Neural cell (in vitro differentiated cells): Measurements from ENCODE around the gene HOXC5. TPM values are rescaled to one million over a fixed set of nuclear protein-coding genes. Genes with fewer than 3 reads are reported as not detected.
"Not testable (repeated sequence)": the region's sequence is repeated elsewhere in the genome, so short reads cannot be mapped to it uniquely, and the experiment has no call there.

ENCODE experiments used
- H2AFZ ChIP-seq: fragments of 200-600, 300-800 bp; sonication (generic), shearing (Covaris generic); 2 replicates; pipeline ENCODE4 v1.6.0; 2014; ENCODE audit warnings: low read depth, mild to moderate bottlenecking, antibody characterized with exemption, low read length, moderate library complexity
- H3F3A ChIP-seq: fragments of 200-600 bp; shearing (Covaris generic); 2 replicates; pipeline ENCODE4 v1.6.1; 2016; ENCODE audit warnings: mild to moderate bottlenecking, moderate library complexity, mixed read lengths, antibody characterized with exemption, low read length; ENCODE audit not compliant: insufficient read depth, poor library complexity, severe bottlenecking
- H3K27ac ChIP-seq: fragments of 200-600, 300-800 bp; sonication (generic), shearing (Covaris generic); 2 replicates; pipeline ENCODE4 v1.5.1; 2014; ENCODE audit warnings: mild to moderate bottlenecking, low read length, moderate library complexity
- H3K27me3 ChIP-seq: fragments of 300-800, 200-600 bp; sonication (generic), shearing (Covaris generic); 2 replicates; pipeline ENCODE4 v1.6.0; 2014; ENCODE audit warnings: mild to moderate bottlenecking, low read depth, low read length, moderate library complexity; ENCODE audit not compliant: insufficient read depth
- H3K36me3 ChIP-seq: fragments of 300-800, 200-600 bp; sonication (generic), shearing (Covaris generic); 2 replicates; pipeline ENCODE4 v1.5.1; 2014; ENCODE audit warnings: mild to moderate bottlenecking, antibody characterized with exemption, low read length, moderate library complexity; ENCODE audit not compliant: insufficient read depth
- H3K4me2 ChIP-seq: fragments of 300-800, 200-600 bp; sonication (generic), shearing (Covaris generic); 2 replicates; pipeline ENCODE4 v1.6.0; 2014; ENCODE audit warnings: mild to moderate bottlenecking, low read length
- H3K4me3 ChIP-seq: fragments of 300-800, 200-600 bp; sonication (generic), shearing (Covaris generic); 2 replicates; pipeline ENCODE4 v1.5.1; 2014; ENCODE audit warnings: mild to moderate bottlenecking, low read length, moderate library complexity
- H3K79me2 ChIP-seq: fragments of 200-600 bp; shearing (Covaris generic); replicated peaks from 2 replicates; pipeline ENCODE4 v1.6.0; 2014; ENCODE audit warnings: mild to moderate bottlenecking, low read length, moderate library complexity; ENCODE audit not compliant: insufficient read depth
- H3K9ac ChIP-seq: fragments of 300-800, 200-600 bp; sonication (generic), shearing (Covaris generic); 2 replicates; pipeline ENCODE4 v1.6.1; 2016; ENCODE audit warnings: mild to moderate bottlenecking, low read length, mixed read lengths
- H3K9me2 ChIP-seq: fragments of 200-600 bp; shearing (Covaris generic); 2 replicates; pipeline ENCODE4 v1.6.1; 2016; ENCODE audit warnings: mild to moderate bottlenecking, low read length, mixed read lengths; ENCODE audit not compliant: insufficient read depth
- H3K9me3 ChIP-seq: fragments of 200-600, 300-800 bp; sonication (generic), shearing (Covaris generic); 2 replicates; pipeline ENCODE4 v1.6.1; 2016; ENCODE audit warnings: mild to moderate bottlenecking, mixed run types, low read length, moderate library complexity, mixed read lengths
- H4K20me1 ChIP-seq: fragments of 200-600 bp; shearing (Covaris generic); 2 replicates; pipeline ENCODE4 v1.6.1; 2016; ENCODE audit warnings: mild to moderate bottlenecking, mixed run types; ENCODE audit not compliant: insufficient read depth
- CTCF ChIP-seq: fragments of 450-650 bp; IDR thresholded peaks from 2 replicates; pipeline ENCODE4 v1.5.1; 2014; ENCODE audit warnings: antibody characterized with exemption, mild to moderate bottlenecking, moderate library complexity; ENCODE audit not compliant: poor library complexity, severe bottlenecking
- EP300 ChIP-seq: fragments of 450-650 bp; conservative IDR thresholded peaks from 2 replicates; pipeline ENCODE4 v1.6.1; 2014; ENCODE audit warnings: antibody characterized with exemption, mild to moderate bottlenecking, moderate library complexity; ENCODE audit not compliant: poor library complexity, severe bottlenecking
- EZH2 ChIP-seq: fragments of 200-600, 300-800 bp; shearing (Covaris generic), sonication (generic); IDR thresholded peaks from 2 replicates; pipeline ENCODE4 v1.6.1; 2014; ENCODE audit warnings: antibody characterized with exemption, low read length, borderline replicate concordance, mild to moderate bottlenecking; ENCODE audit not compliant: insufficient read depth, poor library complexity, severe bottlenecking
- MXI1 ChIP-seq: fragments of 450-650 bp; conservative IDR thresholded peaks from 2 replicates; pipeline ENCODE4 v1.6.1; 2014; ENCODE audit warnings: antibody characterized with exemption, mild to moderate bottlenecking; ENCODE audit not compliant: poor library complexity, severe bottlenecking
- POLR2AphosphoS5 ChIP-seq: IDR thresholded peaks from 2 replicates; pipeline ENCODE4 v1.6.1; 2012
- RAD21 ChIP-seq: fragments of 450-650 bp; conservative IDR thresholded peaks from 2 replicates; pipeline ENCODE4 v1.6.1; 2014; ENCODE audit warnings: antibody characterized with exemption, mild to moderate bottlenecking, moderate library complexity
- polyA plus RNA-seq: library from polyadenylated mRNA; depleted of rRNA; stranded (reverse); fragments of >200 nt; gene quantifications from 2 replicates; pipeline ENCODE4 v1.2.3, GENCODE V29; 2014
- small RNA-seq, 3 experiments: library from RNA; depleted of rRNA; stranded (forward); fragments of <200 nt; gene quantifications; one replicate each; pipeline ENCODE3, GENCODE V24; 2012

The HOXC5 gene
- polyA plus RNA-seq, 1 donor from 2014 or later = not detected

GRCh38 chr12:54081581-54082396, 48.9 kb downstream of the HOXC5 start:
- H3K9ac ChIP-seq, H3K79me2 ChIP-seq, H4K20me1 ChIP-seq, H3K27ac ChIP-seq, H2AFZ ChIP-seq, H3F3A ChIP-seq, H3K4me3 ChIP-seq, H3K36me3 ChIP-seq, H3K9me2 ChIP-seq, H3K4me2 ChIP-seq, H3K9me3 ChIP-seq: not testable (repeated sequence)
- peaks cover 78% of the 10 kb centered on the region for H3K27me3 ChIP-seq

GRCh38 chr12:54082397-54082892, 49.6 kb downstream of the HOXC5 start:
- no peaks in the 10 kb centered on the region for H3K9me2 ChIP-seq
- H3K79me2 ChIP-seq = no peaks in the 10 kb centered on the region
- TF ChIP-seq POLR2AphosphoS5 (peak; percentile 34), EP300 (no peak), CTCF (no peak), EZH2 (no peak), MXI1 (no peak), RAD21 (no peak)
- H3K27ac ChIP-seq = no peak overlapping the region
- no peaks in the 10 kb centered on the region for H4K20me1 ChIP-seq
- no peaks in the 10 kb centered on the region for H3K36me3 ChIP-seq
- no peak overlapping the region for H3K9ac ChIP-seq
- no peak overlapping the region for H3K4me3 ChIP-seq
- H3K4me2 ChIP-seq = no peak overlapping the region
- no peaks in the 10 kb centered on the region for H3F3A ChIP-seq
- H3K27me3 ChIP-seq = peaks cover 72% of the 10 kb centered on the region
- H2AFZ ChIP-seq = no peak overlapping the region
- no peaks in the 10 kb centered on the region for H3K9me3 ChIP-seq

Small RNAs within 50 kb of the gene (small RNA-seq; reads per million reads assigned to genes)
- 0 reads per million in 3 experiments for gene HOXC5
- gene MIR196A2 = 0 to 0.03 (median 0) reads per million in 3 experiments
- 0 reads per million in 3 experiments for gene MIR615

Other genes with a start within 250 kb of the HOXC5 start
- not detected in 2 replicates for gene HOXC13, start 94.2 kb upstream of the HOXC5 start, polyA plus RNA-seq
- gene HOXC12, start 78.1 kb upstream of the HOXC5 start, polyA plus RNA-seq = not detected in 2 replicates
- gene HOXC11, start 59.9 kb upstream of the HOXC5 start, polyA plus RNA-seq = not detected in 2 replicates
- gene HOTAIR, start 58.1 kb upstream of the HOXC5 start, polyA plus RNA-seq = not detected in 2 replicates
- not detected in 2 replicates for gene HOXC10, start 47.9 kb upstream of the HOXC5 start, polyA plus RNA-seq
- not detected in 2 replicates for gene HOXC9, start 32.9 kb upstream of the HOXC5 start, polyA plus RNA-seq
- not detected in 2 replicates for gene HOXC8, start 24.1 kb upstream of the HOXC5 start, polyA plus RNA-seq
- not detected in 2 replicates for gene HOXC6, start 4.6 kb upstream of the HOXC5 start, polyA plus RNA-seq
- gene HOXC4, start 20.8 kb downstream of the HOXC5 start, polyA plus RNA-seq = not detected in 2 replicates
- gene SMUG1, start 155.9 kb downstream of the HOXC5 start, polyA plus RNA-seq = 57.8 and 76.6 TPM in 2 replicates
- 57.1 and 64.0 TPM in 2 replicates for gene CBX5, start 247.1 kb downstream of the HOXC5 start, polyA plus RNA-seq
- gene HNRNPA1, start 247.7 kb downstream of the HOXC5 start, polyA plus RNA-seq = 526 and 613 TPM in 2 replicates